Fibroblast of pulmonary artery (primary cell): ENCODE data around the gene SCMH1.
A peak's percentile ranks its signal among the peaks of the same experiment; 100 is the strongest.

Experiments
- DNase-seq: peaks from one replicate; pipeline ENCODE4 v3.0.0-alpha.2; 2010; ENCODE audit warnings: low read depth
- H3K4me3 ChIP-seq: replicated peaks from 2 replicates; pipeline ENCODE4 v1.5.1; 2011; ENCODE audit warnings: low read depth, mild to moderate bottlenecking, control low read depth, low read length, moderate library complexity
- CTCF ChIP-seq: IDR thresholded peaks from 2 replicates; pipeline ENCODE4 v1.5.1; 2011; ENCODE audit warnings: mild to moderate bottlenecking, control low read depth, low read length, inconsistent platforms; ENCODE audit errors: missing control alignments

SCMH1 gene

GRCh38 chr1:41056907-41057306 lies 185.2 kb downstream of the SCMH1 start:
- DNase-seq, result no peak
- no peak for TF ChIP-seq CTCF

GRCh38 chr1:41053316-41053715 lies 188.8 kb downstream of the SCMH1 start:
- no peak for DNase-seq
- H3K4me3 ChIP-seq, result no peak overlapping the region
- no peak for TF ChIP-seq CTCF

More at GRCh38 chr1:41056907-41057306, 185.2 kb downstream of the SCMH1 start:
- no peak overlapping the region for H3K4me3 ChIP-seq

- TF ChIP-seq CTCF, result no peak
- no peak for DNase-seq
- H3K4me3 ChIP-seq, result no peak overlapping the region
Measured at GRCh38 chr1:41051022-41051421, 191.1 kb downstream of the SCMH1 start.

GRCh38 chr1:41048540-41048939 lies 193.6 kb downstream of the SCMH1 start:
- TF ChIP-seq CTCF, result no peak
- DNase-seq, result no peak
- H3K4me3 ChIP-seq, result no peak overlapping the region

GRCh38 chr1:41046347-41046775 lies 195.7 kb downstream of the SCMH1 start:
- no peak for TF ChIP-seq CTCF
- no peak overlapping the region for H3K4me3 ChIP-seq
- DNase-seq, result no peak

GRCh38 chr1:41045740-41046139 lies 196.4 kb downstream of the SCMH1 start:
- TF ChIP-seq CTCF, result no peak
- peak; percentile 98 for DNase-seq
- H3K4me3 ChIP-seq, result no peak overlapping the region

GRCh38 chr1:41044187-41044586 lies 197.9 kb downstream of the SCMH1 start:
- no peak for DNase-seq
- TF ChIP-seq CTCF, result no peak
- no peak overlapping the region for H3K4me3 ChIP-seq
